GM19468 (cell line): Measurements from ENCODE around the gene CADM1.

Experiments used
- ATAC-seq: cut with Tn5 transposase; IDR thresholded peaks from one replicate; pipeline ENCODE4 v1.9.1; 2021; ENCODE audit warnings: mild to moderate bottlenecking, moderate library complexity, moderate number of reproducible peaks; ENCODE audit not compliant: unreplicated experiment; ENCODE audit errors: extremely low read depth

The CADM1 gene

DNA sequence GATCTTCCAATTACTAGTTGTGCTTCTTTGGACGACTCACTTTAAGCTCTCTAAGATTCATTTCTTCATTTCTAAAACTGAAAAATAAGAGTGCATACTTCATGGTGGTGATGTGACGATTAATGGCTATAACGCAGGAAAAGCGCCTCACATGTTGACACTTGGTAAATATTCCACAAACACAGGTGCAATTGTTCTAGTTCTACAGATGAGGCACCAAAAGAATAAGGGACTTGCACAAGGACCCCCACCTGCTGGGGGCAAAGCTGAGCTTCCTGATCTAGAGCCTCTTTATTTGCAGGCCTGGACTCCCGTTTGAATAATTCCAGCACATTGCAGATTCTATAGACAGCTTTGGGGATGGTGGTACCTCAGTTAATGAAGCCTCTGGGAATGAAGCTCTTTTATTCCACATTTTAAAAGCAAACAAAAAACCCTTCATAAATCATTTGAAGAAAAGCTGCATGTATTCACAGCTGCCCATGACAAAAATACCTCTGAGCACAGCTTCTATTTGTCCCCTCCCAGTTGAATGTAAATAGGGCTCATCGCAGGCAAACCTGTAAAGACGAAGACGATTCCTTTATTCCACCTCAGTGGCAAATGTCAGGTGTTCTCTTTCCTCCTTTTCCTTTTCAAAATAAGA is 14.9 kb upstream of the CADM1 start:
- ATAC-seq, result no peak

- ATAC-seq, result no peak
Measured at GRCh38 chr11:115515647-115516395, 11.6 kb upstream of the CADM1 start.

DNA sequence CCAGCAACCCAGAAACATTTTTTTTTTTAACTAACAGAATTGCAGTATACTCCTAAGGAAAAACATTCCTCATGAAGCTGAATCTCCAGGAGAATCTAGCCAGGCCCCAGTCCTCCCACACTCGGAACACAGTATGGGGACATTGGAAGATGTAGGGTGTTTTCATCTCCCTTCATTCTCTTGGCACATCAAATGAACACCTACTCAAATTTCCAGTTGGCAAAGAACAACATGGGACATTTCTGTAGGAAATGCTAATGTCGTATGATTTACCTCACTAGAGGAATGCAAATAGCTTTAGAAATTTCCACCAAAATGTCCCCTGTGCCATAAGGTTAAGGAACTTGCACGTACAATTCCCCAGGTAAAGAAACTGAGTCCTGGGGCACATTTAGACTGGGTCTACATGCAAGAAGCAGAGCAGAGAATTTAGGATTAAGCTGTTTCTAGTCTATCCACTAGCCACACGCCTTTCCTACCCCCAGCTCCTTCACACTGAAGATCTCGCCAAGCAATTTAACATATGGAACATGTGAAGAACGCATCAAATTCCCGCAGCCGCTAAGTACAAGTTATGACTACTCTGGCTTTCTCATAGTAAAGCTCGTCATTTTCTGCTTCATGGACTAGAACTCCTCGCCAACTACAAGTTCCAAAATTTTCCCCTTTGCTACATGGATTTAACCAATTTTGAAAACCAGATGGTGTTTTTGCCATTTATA is 2.9 kb upstream of the CADM1 start:
- no peak for ATAC-seq

- no peak for ATAC-seq
Measured at GRCh38 chr11:115505175-115505574, 960 bp upstream of the CADM1 start.

- ATAC-seq, result no peak
Measured at GRCh38 chr11:115503886-115504275, 334 bp downstream of the CADM1 start.

- ATAC-seq, result no peak
Measured at GRCh38 chr11:115503083-115503885, 931 bp downstream of the CADM1 start.

GRCh38 chr11:115502636-115503082 is 1.6 kb downstream of the CADM1 start:
- ATAC-seq, result no peak

GRCh38 chr11:115501893-115502589 is 2.2 kb downstream of the CADM1 start:
- no peak for ATAC-seq

- no peak for ATAC-seq
Measured at GRCh38 chr11:115501502-115501892, 2.7 kb downstream of the CADM1 start.

DNA sequence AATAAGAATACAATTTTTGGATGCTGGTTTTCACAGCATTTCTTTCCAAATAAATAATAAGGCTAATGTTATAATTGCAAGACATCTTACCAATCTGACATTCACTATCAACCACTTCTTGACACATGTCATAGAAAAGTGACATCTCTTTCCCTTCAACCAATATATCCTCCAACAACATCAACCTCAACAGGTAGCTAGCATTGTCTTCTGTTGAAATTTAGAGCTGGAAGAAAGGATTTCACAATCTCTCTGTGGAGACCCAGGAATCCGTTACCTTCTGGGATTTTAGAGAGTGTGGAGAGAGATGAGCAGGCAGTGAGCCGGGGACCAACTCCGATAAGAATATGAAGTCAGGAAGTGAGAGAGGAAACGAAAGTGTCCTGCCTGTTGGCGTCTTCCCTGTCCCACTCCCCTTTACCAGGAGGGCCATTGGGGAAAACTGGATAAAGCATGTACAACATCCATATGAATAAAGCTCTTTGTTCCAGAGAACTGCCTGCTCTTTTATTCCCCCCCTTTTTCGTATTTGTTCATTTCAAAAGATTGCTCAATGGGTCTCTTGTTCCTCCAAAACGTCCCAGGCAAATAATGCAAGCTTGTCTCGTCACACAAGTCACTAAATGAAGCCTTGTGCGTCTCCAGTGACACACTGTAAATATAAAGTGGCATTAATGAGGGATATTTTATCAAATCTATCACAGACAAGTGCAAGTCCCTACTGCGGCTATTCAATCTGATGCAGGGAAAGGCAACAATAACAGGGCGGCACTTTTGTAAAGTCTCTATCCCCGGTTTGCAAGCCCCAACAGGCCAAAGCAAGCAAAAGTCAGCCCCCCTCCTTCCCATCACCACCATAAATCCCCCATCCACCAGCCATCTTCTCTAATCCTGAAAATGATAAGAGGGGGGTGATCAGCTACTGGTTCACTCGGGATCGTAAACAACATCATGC is 3.4 kb downstream of the CADM1 start:
- ATAC-seq, result no peak

- ATAC-seq, result no peak
Measured at GRCh38 chr11:115499891-115500290, 4.3 kb downstream of the CADM1 start.

- ATAC-seq, result no peak
Measured at GRCh38 chr11:115499241-115499799, 4.9 kb downstream of the CADM1 start.

GRCh38 chr11:115498354-115498753 is 5.9 kb downstream of the CADM1 start:
- ATAC-seq, result no peak

- ATAC-seq, result no peak
Measured at GRCh38 chr11:115497303-115497702, 6.9 kb downstream of the CADM1 start.

GRCh38 chr11:115496892-115497291 is 7.3 kb downstream of the CADM1 start:
- ATAC-seq, result no peak

DNA sequence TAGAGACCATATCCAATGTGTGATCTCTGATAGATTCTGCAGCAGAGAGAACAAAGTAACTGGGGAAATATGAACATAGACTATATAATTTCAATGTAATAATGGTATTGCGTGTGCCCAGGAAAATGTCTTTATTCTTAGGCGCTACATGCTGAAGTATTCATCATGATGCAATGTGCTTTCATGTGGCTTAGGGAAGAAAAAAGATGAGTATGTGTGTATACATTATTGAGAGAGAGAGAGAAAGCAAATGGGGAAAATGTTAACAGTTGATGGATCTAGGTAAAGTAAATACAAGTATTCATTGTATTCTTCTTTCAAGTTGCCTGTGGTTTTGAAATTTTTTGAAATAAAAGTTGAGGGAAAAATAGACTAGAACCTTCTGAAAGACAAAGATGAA is 10.3 kb downstream of the CADM1 start:
- ATAC-seq, result no peak

GRCh38 chr11:115493488-115493887 is 10.7 kb downstream of the CADM1 start:
- ATAC-seq, result no peak

- no peak for ATAC-seq
Measured at GRCh38 chr11:115489466-115489865, 14.7 kb downstream of the CADM1 start.
